Loucy (cell line): ENCODE measurements around the gene NHSL2.

Source experiments
- H2AFZ ChIP-seq: fragments of 200-600 bp; sonication (generic); 2 replicates; pipeline ENCODE4 v1.6.0; 2016; ENCODE audit warnings: antibody characterized with exemption, mild to moderate bottlenecking, low read length, moderate library complexity
- H3F3A ChIP-seq: fragments of 200-600 bp; 2 replicates; pipeline ENCODE4 v1.6.0; 2016; ENCODE audit warnings: antibody characterized with exemption, low read depth, mild to moderate bottlenecking
- H3K27me3 ChIP-seq: fragments of 200-600 bp; sonication (generic); 2 replicates; pipeline ENCODE4 v1.6.1; 2014; ENCODE audit warnings: low read length, mild to moderate bottlenecking; ENCODE audit not compliant: insufficient read depth, poor library complexity, severe bottlenecking
- H3K36me3 ChIP-seq: fragments of 200-600 bp; sonication (generic); 2 replicates; pipeline ENCODE4 v1.6.1; 2016; ENCODE audit warnings: low read length; ENCODE audit not compliant: insufficient read depth
- H3K4me1 ChIP-seq: fragments of 200-600 bp; sonication (generic); 2 replicates; pipeline ENCODE4 v1.5.1; 2014; ENCODE audit warnings: low read length, mild to moderate bottlenecking; ENCODE audit not compliant: insufficient read depth, poor library complexity, severe bottlenecking
- H3K4me2 ChIP-seq: fragments of 200-600 bp; sonication (generic); 2 replicates; pipeline ENCODE4 v1.6.0; 2014; ENCODE audit warnings: antibody characterized with exemption, low read length, low read depth, mild to moderate bottlenecking; ENCODE audit not compliant: poor library complexity, severe bottlenecking
- H3K4me3 ChIP-seq: fragments of 200-600 bp; sonication (generic); 2 replicates; pipeline ENCODE4 v1.5.1; 2014; ENCODE audit warnings: low read length, mild to moderate bottlenecking, mixed read lengths; ENCODE audit not compliant: poor library complexity, severe bottlenecking
- H3K79me2 ChIP-seq: fragments of 200-600 bp; sonication (generic); 2 replicates; pipeline ENCODE4 v1.6.1; 2014; ENCODE audit warnings: low read length; ENCODE audit not compliant: insufficient read depth
- H3K9ac ChIP-seq: fragments of 200-600 bp; sonication (generic); 2 replicates; pipeline ENCODE4 v1.6.0; 2014; ENCODE audit warnings: mild to moderate bottlenecking, low read depth, low read length, moderate library complexity; ENCODE audit not compliant: poor library complexity, severe bottlenecking
- H3K9me2 ChIP-seq: fragments of 200-600 bp; sonication (generic); replicated peaks from 2 replicates; pipeline ENCODE4 v1.6.1; 2016; ENCODE audit warnings: low read depth, low read length, mixed read lengths
- H3K9me3 ChIP-seq: fragments of 200-600 bp; sonication (generic); 2 replicates; pipeline ENCODE4 v1.6.1; 2014; ENCODE audit warnings: mild to moderate bottlenecking, antibody characterized with exemption, low read length, low read depth; ENCODE audit not compliant: insufficient read depth
- H4K20me1 ChIP-seq: fragments of 200-600 bp; sonication (generic); 2 replicates; pipeline ENCODE4 v1.6.0; 2014; ENCODE audit warnings: antibody characterized with exemption, low read length, mild to moderate bottlenecking; ENCODE audit not compliant: insufficient read depth, poor library complexity, severe bottlenecking
- EZH2phosphoT487 ChIP-seq: fragments of 200-600 bp; IDR thresholded peaks from 2 replicates; pipeline ENCODE4 v1.6.1; 2018; ENCODE audit warnings: antibody characterized with exemption, mild to moderate bottlenecking, moderate library complexity, borderline replicate concordance
- TF ChIP-seq, protein P1 (sequence below): fragments of 200-600 bp; sonication (generic); conservative IDR thresholded peaks from 2 replicates; pipeline ENCODE4 v1.5.1; 2014; ENCODE audit warnings: mild to moderate bottlenecking, antibody characterized with exemption, low read length

The NHSL2 gene

GRCh38 chrX:72110051-72110875, 199.6 kb downstream of the NHSL2 start:
- no peaks in the 10 kb centered on the region for H3K9me2 ChIP-seq
- no peak overlapping the region for H3K9ac ChIP-seq
- peaks cover 21% of the 10 kb centered on the region for H3K4me1 ChIP-seq
- no peaks in the 10 kb centered on the region for H3K36me3 ChIP-seq
- H2AFZ ChIP-seq: no peak overlapping the region
- no peaks in the 10 kb centered on the region for H3K9me3 ChIP-seq
- H4K20me1 ChIP-seq: no peaks in the 10 kb centered on the region
- no peaks in the 10 kb centered on the region for H3K27me3 ChIP-seq
- no peaks in the 10 kb centered on the region for H3K79me2 ChIP-seq
- no peak overlapping the region for H3K4me3 ChIP-seq
- TF ChIP-seq, protein P1, sequence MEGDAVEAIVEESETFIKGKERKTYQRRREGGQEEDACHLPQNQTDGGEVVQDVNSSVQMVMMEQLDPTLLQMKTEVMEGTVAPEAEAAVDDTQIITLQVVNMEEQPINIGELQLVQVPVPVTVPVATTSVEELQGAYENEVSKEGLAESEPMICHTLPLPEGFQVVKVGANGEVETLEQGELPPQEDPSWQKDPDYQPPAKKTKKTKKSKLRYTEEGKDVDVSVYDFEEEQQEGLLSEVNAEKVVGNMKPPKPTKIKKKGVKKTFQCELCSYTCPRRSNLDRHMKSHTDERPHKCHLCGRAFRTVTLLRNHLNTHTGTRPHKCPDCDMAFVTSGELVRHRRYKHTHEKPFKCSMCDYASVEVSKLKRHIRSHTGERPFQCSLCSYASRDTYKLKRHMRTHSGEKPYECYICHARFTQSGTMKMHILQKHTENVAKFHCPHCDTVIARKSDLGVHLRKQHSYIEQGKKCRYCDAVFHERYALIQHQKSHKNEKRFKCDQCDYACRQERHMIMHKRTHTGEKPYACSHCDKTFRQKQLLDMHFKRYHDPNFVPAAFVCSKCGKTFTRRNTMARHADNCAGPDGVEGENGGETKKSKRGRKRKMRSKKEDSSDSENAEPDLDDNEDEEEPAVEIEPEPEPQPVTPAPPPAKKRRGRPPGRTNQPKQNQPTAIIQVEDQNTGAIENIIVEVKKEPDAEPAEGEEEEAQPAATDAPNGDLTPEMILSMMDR: no peak
- no peak for TF ChIP-seq EZH2phosphoT487
- no peak overlapping the region for H3K4me2 ChIP-seq
- H3F3A ChIP-seq: no peaks in the 10 kb centered on the region

DNA sequence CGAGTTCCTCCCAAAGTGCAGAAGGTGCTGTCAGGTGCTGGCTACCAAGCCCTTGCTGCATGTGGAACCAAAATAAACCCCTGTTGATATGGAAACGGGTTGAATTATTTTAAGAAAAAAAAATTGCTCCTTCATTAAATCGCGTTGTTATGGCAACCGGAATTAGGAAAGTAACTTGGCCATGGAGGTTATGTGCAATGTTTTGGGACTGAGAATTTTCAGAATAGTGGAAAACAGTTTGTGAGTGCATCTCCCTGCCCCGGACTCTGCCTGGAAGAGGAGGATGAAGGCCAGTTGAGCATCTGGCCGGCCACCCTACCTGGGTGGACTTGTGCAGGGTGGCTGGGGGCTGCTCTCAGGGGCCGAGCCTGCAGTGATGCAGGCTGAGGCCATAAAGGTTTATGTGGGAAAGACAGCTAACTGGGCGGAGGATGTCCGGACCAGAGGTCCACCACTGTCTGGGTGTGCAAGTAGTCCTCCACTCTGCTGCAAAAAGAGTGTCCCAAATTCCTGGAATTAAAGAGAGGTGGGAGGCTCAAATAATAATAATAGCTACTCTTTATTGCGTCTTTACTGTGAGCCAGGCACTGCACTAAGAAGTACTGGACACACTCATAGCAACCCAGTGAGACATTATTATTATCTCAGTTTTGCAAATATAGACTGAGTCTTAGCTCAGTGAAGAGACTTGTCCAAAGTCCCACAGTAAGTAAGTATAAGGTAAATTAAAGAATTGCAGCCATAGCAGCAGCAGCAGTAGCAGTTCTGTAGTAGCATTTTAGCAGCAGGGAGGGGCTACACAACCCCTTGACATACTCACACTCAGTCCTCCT, 200.4 kb downstream of the NHSL2 start:
- no peak overlapping the region for H3K4me2 ChIP-seq
- no peaks in the 10 kb centered on the region for H3F3A ChIP-seq
- peaks cover 18% of the 10 kb centered on the region for H3K4me1 ChIP-seq
- no peak overlapping the region for H3K4me3 ChIP-seq
- H3K9me2 ChIP-seq: no peaks in the 10 kb centered on the region
- H3K79me2 ChIP-seq: no peaks in the 10 kb centered on the region
- H3K27me3 ChIP-seq: no peaks in the 10 kb centered on the region
- no peak overlapping the region for H3K9ac ChIP-seq
- H3K9me3 ChIP-seq: no peaks in the 10 kb centered on the region
- no peaks in the 10 kb centered on the region for H4K20me1 ChIP-seq
- H2AFZ ChIP-seq: no peak overlapping the region
- H3K36me3 ChIP-seq: no peaks in the 10 kb centered on the region
- no peak for TF ChIP-seq EZH2phosphoT487
- TF ChIP-seq, protein P1: no peak

- H3K9me3 ChIP-seq: no peaks in the 10 kb centered on the region
- no peaks in the 10 kb centered on the region for H3F3A ChIP-seq
- no peaks in the 10 kb centered on the region for H3K9me2 ChIP-seq
- no peaks in the 10 kb centered on the region for H4K20me1 ChIP-seq
- no peaks in the 10 kb centered on the region for H3K27me3 ChIP-seq
- H3K4me2 ChIP-seq: no peak overlapping the region
- no peak overlapping the region for H3K4me3 ChIP-seq
- no peak overlapping the region for H3K9ac ChIP-seq
- no peak overlapping the region for H2AFZ ChIP-seq
- peaks cover 18% of the 10 kb centered on the region for H3K4me1 ChIP-seq
- no peaks in the 10 kb centered on the region for H3K79me2 ChIP-seq
- H3K36me3 ChIP-seq: no peaks in the 10 kb centered on the region
- no peak for TF ChIP-seq EZH2phosphoT487
- TF ChIP-seq, protein P1: no peak
Observed at GRCh38 chrX:72113461-72113860, 202.8 kb downstream of the NHSL2 start.
